Stimulated activated effector memory CD8-positive, alpha-beta T cell treated with anti-CD3 and anti-CD28 coated beads, Interleukin-12 subunit alpha, Interleukin-12 subunit beta, amount 100 ng/mL, for 72 hours (primary cell): ENCODE measurements around the gene ACAN.

ENCODE experiments used
- ATAC-seq: fragments of 150-1000 bp; cut with Tn5 transposase; 2 replicates; pipeline ENCODE4 v1.10.0; 2021
- DNase-seq, 2 donors: peaks; one replicate each; pipeline ENCODE4 v3.0.0; 2021 to 2022; ENCODE audit warnings: low spot score in 2 of 2
- H3K27ac Mint-ChIP-seq: one replicate; pipeline ENCODE4 v1.8.0; 2022; ENCODE audit warnings: mild to moderate bottlenecking, mixed read lengths
- H3K36me3 Mint-ChIP-seq: one replicate; pipeline ENCODE4 v1.8.0; 2022; ENCODE audit warnings: mild to moderate bottlenecking, mixed read lengths
- H3K4me1 Mint-ChIP-seq: one replicate; pipeline ENCODE4 v1.8.0; 2022; ENCODE audit warnings: mixed read lengths
- H3K4me3 Mint-ChIP-seq: one replicate; pipeline ENCODE4 v1.8.0; 2022; ENCODE audit warnings: mild to moderate bottlenecking, mixed read lengths
- H3K9me3 Mint-ChIP-seq: one replicate; pipeline ENCODE4 v1.8.0; 2022; ENCODE audit warnings: mixed read lengths

ACAN gene

DNA sequence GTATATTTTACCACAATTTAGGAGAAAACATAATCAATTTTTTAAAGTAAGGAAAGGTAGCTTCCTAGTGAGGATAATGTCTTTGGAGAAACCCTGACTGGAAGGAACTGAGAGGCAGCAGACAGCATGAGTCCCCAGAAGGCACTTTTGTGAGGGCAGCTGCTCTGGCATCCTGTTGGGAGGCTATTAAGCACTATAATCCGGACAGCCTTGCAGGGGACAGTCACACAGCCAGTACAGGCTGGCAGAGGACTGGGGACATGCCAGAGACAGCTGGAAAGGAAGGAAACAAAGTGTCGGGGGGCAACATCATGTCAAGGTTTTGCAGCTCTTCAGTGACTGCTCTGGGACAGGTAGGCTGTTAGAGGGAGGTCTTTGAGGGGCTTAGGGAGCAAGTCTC lies 15.7 kb downstream of the ACAN start:
- H3K27ac Mint-ChIP-seq, result no peak overlapping the region
- H3K4me3 Mint-ChIP-seq, result no peak overlapping the region
- no peak for DNase-seq
- H3K9me3 Mint-ChIP-seq, result no peaks in the 10 kb centered on the region
- no peak for ATAC-seq
- no peaks in the 10 kb centered on the region for H3K4me1 Mint-ChIP-seq
- H3K36me3 Mint-ChIP-seq, result no peaks in the 10 kb centered on the region

DNA sequence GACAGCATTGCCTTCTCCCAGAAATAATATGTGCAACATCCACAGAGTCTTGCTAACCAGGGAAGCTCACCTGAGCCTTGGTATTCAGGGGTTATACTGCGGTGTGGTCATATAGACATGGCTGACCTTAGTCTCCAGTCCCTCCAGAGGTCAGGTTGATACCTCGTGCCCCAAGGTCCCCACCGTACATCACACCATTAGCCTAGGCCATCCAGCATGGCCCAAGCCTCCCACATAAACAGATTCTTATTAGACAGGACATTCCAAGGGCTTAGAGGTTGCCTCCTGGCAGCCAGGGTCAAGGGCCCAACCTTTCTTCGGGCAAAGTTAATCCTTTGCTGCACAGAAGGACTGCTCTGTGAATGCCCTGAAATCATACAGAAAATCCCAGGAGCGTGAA lies 18.8 kb downstream of the ACAN start:
- Mint-ChIP-seq H3K27ac (no peak overlapping the region), H3K9me3 (no peaks in the 10 kb centered on the region), H3K4me3 (no peak overlapping the region), H3K4me1 (no peaks in the 10 kb centered on the region), H3K36me3 (no peaks in the 10 kb centered on the region)
- DNase-seq (no peak), ATAC-seq (peak; percentile 28)

DNA sequence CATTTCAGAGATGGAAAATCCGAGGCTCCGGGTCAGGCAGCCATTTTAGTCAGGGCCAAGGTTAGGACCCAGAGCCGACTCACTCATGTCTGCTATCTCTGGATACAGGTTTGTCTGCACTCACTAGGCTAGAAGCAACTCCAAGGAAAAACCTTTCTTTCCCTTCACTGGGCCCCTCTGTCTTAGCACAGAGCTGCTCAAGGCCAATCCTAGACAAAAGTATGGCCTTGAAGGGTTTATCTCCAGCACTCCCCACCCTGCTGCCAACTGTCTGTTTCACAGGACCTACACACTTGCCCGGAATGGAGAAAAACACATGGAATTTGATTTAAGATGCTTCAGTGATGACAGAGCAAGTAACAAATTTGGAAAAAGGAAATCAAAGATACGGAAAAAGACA lies 25.6 kb downstream of the ACAN start:
- ATAC-seq (no peak), DNase-seq (no peak)
- Mint-ChIP-seq H3K4me3 (no peak overlapping the region), H3K27ac (no peak overlapping the region), H3K4me1 (no peaks in the 10 kb centered on the region), H3K36me3 (no peaks in the 10 kb centered on the region), H3K9me3 (no peaks in the 10 kb centered on the region)

DNA sequence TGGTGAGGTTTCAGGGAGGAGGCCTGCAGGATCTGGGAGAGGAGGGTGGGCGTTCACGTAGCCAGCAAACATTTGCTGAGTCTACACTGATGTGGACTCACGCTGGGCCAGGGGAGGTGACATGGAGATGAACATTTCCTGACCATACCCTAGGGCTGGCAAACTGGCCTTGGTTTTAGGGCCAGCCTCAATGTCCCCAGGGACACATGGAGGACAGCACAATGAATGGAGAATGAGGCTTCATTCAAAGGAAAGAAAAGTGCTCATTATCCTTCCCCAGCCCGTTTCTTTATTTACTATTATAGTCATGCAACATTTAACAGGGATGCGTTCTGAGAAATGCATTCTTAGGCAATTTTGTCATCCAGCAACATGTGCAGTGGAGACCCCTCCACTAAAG lies 26.8 kb downstream of the ACAN start:
- no peaks in the 10 kb centered on the region for H3K36me3 Mint-ChIP-seq
- H3K4me3 Mint-ChIP-seq, result no peak overlapping the region
- H3K27ac Mint-ChIP-seq, result no peak overlapping the region
- H3K9me3 Mint-ChIP-seq, result no peaks in the 10 kb centered on the region
- H3K4me1 Mint-ChIP-seq, result peaks cover 6% of the 10 kb centered on the region
- ATAC-seq (no peak), DNase-seq (no peak)

DNA sequence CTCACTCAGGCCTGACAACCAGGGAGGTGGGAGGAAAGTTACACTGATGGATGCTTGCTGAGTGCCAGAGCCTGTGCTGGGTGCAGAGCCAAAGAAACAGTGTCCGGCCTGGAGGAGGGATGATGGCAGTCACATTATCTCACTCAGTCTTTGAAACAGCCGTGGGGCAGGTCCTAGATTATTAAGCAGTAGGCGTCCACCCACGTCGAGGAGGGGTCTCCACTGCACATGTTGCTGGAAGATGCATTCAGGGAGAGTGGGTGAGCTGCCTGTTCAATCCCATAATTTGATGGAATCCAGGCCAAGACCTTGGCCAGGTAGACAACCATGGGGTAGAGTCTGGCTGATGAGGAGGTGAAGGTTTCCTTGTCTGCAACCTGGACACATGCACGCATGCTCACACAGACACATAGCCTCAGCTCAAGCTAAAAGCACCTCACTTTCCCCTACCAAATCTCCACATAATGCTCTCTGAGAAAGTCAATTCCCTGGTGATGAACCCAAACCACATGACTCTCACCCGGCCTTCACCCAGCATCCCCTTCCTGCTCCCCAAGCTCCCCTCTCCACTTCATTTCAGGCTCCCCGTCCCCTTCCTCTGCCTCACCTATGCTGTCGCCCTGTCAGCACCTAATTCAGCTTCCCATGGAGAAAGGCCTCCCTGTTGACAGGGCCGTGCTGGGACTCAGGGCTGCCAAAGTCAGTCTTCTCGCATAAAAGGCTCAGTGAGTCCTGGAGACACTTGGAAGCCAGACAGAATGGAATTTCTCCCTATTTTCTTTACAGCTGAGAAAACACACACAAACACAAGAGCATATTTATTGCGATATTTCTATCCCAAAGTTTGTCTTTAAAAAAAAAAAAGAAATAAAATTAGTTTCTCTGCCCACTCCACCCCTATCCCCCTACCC lies 29.8 kb downstream of the ACAN start:
- no peak for DNase-seq
- H3K27ac Mint-ChIP-seq, result no peak overlapping the region
- H3K4me3 Mint-ChIP-seq, result no peak overlapping the region
- no peak for ATAC-seq
- H3K9me3 Mint-ChIP-seq, result no peaks in the 10 kb centered on the region
- H3K36me3 Mint-ChIP-seq, result no peaks in the 10 kb centered on the region
- peaks cover 6% of the 10 kb centered on the region for H3K4me1 Mint-ChIP-seq

DNA sequence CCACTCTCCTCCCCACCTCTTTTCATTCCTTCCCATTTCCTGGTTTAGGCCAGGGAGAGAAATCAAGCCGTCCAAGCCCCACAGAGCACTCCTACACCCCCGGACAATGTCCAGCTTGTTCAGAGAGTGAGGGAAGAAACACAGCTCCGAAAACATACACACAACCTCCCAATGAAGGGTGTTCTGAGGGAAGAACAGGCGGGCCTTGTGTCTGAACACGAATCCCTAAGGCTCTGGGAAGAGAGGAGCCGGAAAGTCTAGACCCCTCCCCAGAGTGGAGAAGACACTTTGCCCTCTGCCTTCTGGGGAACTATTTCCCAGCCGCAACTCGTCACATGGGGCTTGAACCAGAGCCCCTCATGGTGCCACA lies 30.5 kb downstream of the ACAN start:
- Mint-ChIP-seq H3K9me3 (no peaks in the 10 kb centered on the region), H3K4me1 (peaks cover 6% of the 10 kb centered on the region), H3K36me3 (no peaks in the 10 kb centered on the region), H3K27ac (no peak overlapping the region), H3K4me3 (no peak overlapping the region)
- ATAC-seq, result no peak
- DNase-seq, result no peak

DNA sequence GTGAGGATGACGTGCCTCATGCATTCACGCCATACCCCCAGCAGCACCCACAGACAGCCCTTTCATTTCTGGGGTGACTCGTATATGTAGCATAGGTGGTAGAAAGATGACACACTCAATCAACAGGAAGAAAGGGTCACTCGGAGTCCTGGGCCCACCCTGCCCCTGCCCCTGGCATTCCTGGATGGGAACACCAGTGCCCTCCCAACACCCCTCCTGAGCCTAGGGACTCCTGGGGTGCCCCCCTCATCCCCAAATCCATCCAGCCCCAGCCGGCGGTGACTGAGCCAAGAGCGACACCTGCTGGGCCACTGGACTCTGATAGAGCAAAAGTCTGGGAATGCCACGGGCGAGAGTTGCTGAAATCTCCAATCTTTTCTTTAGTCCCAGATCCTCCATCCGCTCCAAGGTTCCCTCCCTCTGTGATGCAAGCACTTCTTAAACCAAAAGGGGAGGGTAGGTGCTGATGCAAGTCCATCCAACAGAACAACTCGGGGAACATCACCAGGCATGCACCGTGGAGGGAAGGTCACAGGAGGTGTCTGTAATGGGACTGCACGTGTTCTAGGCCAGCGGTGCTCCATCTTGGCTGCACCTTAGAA lies 31.1 kb downstream of the ACAN start:
- Mint-ChIP-seq H3K4me3 (no peak overlapping the region), H3K4me1 (peaks cover 6% of the 10 kb centered on the region), H3K36me3 (no peaks in the 10 kb centered on the region), H3K27ac (peak overlapping the region; percentile 62), H3K9me3 (no peaks in the 10 kb centered on the region)
- ATAC-seq (peak; percentile 58), DNase-seq (no peak)

DNA sequence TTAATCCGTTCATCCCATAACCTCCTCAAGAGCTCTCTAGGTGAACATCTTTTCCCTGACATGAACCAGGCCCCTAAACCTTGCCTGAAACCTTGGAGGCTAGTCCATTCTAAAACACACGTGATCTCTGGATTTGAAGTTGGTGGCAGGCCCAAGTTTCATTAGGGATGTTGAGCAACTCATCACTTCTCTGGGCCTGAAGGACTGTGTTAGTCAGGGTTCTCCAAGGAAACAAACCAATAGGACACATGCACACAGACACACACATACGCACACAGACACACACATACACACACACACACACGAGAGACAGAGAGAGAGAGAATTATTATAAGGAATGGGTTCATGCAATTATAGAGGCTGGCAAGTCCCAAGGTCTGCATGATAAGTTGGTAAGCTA lies 31.9 kb downstream of the ACAN start:
- no peak overlapping the region for H3K27ac Mint-ChIP-seq
- H3K9me3 Mint-ChIP-seq, result no peaks in the 10 kb centered on the region
- H3K4me1 Mint-ChIP-seq, result peaks cover 6% of the 10 kb centered on the region
- H3K4me3 Mint-ChIP-seq, result no peak overlapping the region
- no peaks in the 10 kb centered on the region for H3K36me3 Mint-ChIP-seq
- no peak for DNase-seq
- ATAC-seq, result no peak

DNA sequence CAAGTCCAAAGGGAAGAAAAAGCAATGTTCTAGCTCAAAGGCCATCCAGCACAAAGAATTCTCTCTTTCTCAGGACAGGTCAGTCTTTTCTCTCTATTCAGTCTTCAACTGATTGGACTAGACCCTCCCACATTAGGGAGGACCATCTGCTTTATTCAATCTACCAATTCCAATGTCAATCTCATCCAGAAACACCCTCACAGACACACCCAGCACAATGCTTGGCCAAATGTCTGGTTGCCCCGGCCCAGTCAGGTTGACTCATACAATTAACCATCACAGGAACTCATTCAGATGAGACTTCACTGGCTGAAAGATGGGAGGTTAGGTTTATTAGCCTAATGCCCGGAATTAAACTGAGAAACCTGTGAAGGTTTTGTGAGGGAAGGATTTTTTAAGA lies 32.4 kb downstream of the ACAN start:
- H3K4me1 Mint-ChIP-seq, result peaks cover 6% of the 10 kb centered on the region
- H3K4me3 Mint-ChIP-seq, result no peak overlapping the region
- no peak for DNase-seq
- ATAC-seq, result no peak
- H3K27ac Mint-ChIP-seq, result no peak overlapping the region
- H3K36me3 Mint-ChIP-seq, result no peaks in the 10 kb centered on the region
- no peaks in the 10 kb centered on the region for H3K9me3 Mint-ChIP-seq

DNA sequence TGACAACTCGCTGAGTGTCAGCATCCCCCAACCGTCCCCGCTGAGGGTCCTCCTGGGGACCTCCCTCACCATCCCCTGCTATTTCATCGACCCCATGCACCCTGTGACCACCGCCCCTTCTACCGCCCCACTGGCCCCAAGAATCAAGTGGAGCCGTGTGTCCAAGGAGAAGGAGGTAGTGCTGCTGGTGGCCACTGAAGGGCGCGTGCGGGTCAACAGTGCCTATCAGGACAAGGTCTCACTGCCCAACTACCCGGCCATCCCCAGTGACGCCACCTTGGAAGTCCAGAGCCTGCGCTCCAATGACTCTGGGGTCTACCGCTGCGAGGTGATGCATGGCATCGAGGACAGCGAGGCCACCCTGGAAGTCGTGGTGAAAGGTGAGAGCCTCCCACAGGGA lies 35.4 kb downstream of the ACAN start:
- H3K27ac Mint-ChIP-seq, result no peak overlapping the region
- H3K4me3 Mint-ChIP-seq, result no peak overlapping the region
- no peaks in the 10 kb centered on the region for H3K36me3 Mint-ChIP-seq
- DNase-seq (no peak), ATAC-seq (no peak)
- H3K4me1 Mint-ChIP-seq, result peaks cover 6% of the 10 kb centered on the region
- no peaks in the 10 kb centered on the region for H3K9me3 Mint-ChIP-seq

DNA sequence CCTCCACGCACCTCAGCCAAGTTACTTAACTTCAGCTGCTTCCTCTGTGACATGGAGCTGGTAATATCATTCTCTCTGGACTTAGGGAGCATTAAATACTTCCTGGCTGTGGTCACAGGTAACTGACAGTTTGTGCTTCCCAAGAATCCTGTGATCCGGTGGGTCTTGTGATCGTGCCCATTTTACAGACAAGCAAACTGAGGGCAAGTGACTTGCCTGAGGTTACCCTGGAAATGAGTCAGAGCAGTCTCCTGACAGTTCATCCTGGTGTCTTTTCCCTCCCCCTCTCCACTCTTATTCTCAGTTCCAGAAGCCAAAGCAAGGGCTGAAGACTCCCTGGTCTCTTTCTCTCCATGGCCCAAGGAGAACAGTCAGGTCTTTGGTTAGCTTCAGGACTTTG lies 35.9 kb downstream of the ACAN start:
- Mint-ChIP-seq H3K36me3 (no peaks in the 10 kb centered on the region), H3K4me3 (no peak overlapping the region), H3K4me1 (peaks cover 5% of the 10 kb centered on the region), H3K9me3 (no peaks in the 10 kb centered on the region), H3K27ac (no peak overlapping the region)
- ATAC-seq (no peak), DNase-seq (no peak)

DNA sequence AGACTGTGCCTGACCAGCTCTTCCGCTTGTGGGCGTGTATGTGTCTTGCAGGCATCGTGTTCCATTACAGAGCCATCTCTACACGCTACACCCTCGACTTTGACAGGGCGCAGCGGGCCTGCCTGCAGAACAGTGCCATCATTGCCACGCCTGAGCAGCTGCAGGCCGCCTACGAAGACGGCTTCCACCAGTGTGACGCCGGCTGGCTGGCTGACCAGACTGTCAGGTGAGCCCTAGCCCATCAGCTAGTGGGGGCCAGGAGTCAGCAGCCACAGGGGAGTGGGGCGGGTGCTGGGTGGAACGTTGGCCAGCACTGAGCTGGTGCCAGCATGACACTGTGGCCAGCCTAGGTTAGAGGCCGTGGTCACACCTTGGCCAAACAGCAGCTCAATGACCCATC lies 36.7 kb downstream of the ACAN start:
- no peak for DNase-seq
- no peak overlapping the region for H3K4me3 Mint-ChIP-seq
- no peaks in the 10 kb centered on the region for H3K9me3 Mint-ChIP-seq
- H3K4me1 Mint-ChIP-seq, result no peaks in the 10 kb centered on the region
- ATAC-seq, result no peak
- no peak overlapping the region for H3K27ac Mint-ChIP-seq
- H3K36me3 Mint-ChIP-seq, result no peaks in the 10 kb centered on the region

DNA sequence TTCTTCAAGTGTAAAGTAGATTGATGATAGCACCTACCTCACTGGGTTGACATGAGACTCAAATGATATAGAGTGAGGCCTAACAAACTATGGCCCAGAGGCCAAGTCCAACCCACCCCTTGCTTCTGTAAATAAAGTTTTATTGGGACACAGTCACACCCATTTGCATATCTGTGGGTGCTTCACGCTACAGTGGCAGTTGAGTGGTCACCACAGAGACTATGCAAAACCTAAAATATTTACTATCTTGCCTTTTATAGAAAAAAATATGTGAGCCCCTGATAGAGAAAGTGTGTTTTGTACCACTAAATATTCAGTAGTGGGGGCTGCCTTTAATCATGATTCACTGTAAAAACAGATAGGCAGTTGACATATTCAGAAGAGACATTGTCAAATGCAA lies 38.0 kb downstream of the ACAN start:
- ATAC-seq, result no peak
- Mint-ChIP-seq H3K9me3 (no peaks in the 10 kb centered on the region), H3K27ac (no peak overlapping the region), H3K36me3 (no peaks in the 10 kb centered on the region), H3K4me3 (no peak overlapping the region), H3K4me1 (no peaks in the 10 kb centered on the region)
- DNase-seq, result no peak

DNA sequence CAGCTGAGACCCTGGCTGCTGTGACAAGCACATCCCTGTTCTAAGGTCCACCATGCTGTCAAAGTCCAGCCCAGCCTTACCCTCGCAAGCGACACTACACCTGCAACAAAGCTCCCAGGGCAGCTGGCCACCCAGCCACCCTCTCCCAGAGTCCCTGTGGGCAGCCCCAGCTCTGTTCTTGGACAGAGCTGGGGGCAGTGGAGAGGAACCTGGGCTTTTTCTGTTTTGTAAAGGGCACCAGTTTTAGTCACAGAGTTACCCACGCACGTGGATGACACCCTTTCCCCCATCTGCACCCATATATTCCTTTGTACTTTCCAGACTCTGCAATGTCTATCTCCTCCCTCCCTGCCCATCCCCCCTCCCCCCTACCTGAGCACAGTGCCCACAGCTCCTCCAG lies 38.9 kb downstream of the ACAN start:
- no peaks in the 10 kb centered on the region for H3K9me3 Mint-ChIP-seq
- no peak for DNase-seq

DNA sequence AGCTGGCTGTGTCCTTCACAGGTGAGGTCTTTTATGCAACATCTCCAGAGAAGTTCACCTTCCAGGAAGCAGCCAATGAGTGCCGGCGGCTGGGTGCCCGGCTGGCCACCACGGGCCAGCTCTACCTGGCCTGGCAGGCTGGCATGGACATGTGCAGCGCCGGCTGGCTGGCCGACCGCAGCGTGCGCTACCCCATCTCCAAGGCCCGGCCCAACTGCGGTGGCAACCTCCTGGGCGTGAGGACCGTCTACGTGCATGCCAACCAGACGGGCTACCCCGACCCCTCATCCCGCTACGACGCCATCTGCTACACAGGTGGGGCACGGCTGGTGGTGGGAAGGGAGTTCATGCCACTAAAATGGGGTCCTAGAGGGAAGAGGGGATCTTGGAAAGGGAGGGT lies 40.1 kb downstream of the ACAN start:
- H3K4me3 Mint-ChIP-seq, result no peak overlapping the region
- no peak overlapping the region for H3K27ac Mint-ChIP-seq
- no peaks in the 10 kb centered on the region for H3K9me3 Mint-ChIP-seq
- no peak for DNase-seq
- H3K36me3 Mint-ChIP-seq, result no peaks in the 10 kb centered on the region
- H3K4me1 Mint-ChIP-seq, result no peaks in the 10 kb centered on the region
- ATAC-seq, result no peak

More for the DNA sequence above, 38.9 kb downstream of the ACAN start:
- H3K4me1 Mint-ChIP-seq, result no peaks in the 10 kb centered on the region
- H3K4me3 Mint-ChIP-seq, result no peak overlapping the region
- H3K27ac Mint-ChIP-seq, result no peak overlapping the region
- H3K36me3 Mint-ChIP-seq, result no peaks in the 10 kb centered on the region
- no peak for ATAC-seq

DNA sequence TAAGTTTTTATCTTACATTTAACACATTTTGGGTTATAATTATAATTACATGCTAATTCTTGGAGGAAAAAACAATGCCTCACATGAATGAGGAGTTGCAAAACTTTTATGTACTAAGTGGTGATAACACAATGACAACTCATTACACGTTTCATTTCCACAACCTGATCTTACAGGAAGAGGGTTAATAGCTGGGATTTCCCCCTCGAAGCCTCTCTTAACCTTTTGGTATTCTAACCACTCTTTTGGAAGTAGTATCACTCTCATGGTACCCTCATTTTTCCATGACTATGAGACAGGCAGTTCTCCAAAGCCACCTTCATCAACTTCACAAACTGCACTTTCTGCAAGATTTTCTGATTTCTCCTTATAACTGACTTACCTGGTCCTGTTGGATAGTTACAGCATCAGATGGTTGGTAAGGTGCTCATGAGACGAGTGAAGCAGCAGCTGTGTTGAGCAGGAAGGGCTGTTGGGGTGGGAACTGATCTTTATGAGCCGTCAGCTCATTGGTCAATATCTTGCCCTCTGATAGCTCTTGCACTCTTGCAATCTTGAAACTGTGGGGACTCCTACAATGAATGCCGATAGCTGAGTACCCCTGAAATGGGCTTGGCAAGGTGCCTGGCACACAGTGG lies 41.6 kb downstream of the ACAN start:
- no peaks in the 10 kb centered on the region for H3K9me3 Mint-ChIP-seq

More for the DNA sequence above, 41.6 kb downstream of the ACAN start:
- DNase-seq (no peak), ATAC-seq (no peak)
- no peaks in the 10 kb centered on the region for H3K36me3 Mint-ChIP-seq
- no peak overlapping the region for H3K4me3 Mint-ChIP-seq
- no peak overlapping the region for H3K27ac Mint-ChIP-seq
- H3K4me1 Mint-ChIP-seq, result no peaks in the 10 kb centered on the region
